Measurements from ENCODE around the gene ZFR.

GRCh38 chr5:32332361-32332760, 112.2 kb downstream of the ZFR start:
- no peak for TF ChIP-seq RAD21 (IDR thresholded peaks at IDR 0.05)
- TF ChIP-seq, protein P1, sequence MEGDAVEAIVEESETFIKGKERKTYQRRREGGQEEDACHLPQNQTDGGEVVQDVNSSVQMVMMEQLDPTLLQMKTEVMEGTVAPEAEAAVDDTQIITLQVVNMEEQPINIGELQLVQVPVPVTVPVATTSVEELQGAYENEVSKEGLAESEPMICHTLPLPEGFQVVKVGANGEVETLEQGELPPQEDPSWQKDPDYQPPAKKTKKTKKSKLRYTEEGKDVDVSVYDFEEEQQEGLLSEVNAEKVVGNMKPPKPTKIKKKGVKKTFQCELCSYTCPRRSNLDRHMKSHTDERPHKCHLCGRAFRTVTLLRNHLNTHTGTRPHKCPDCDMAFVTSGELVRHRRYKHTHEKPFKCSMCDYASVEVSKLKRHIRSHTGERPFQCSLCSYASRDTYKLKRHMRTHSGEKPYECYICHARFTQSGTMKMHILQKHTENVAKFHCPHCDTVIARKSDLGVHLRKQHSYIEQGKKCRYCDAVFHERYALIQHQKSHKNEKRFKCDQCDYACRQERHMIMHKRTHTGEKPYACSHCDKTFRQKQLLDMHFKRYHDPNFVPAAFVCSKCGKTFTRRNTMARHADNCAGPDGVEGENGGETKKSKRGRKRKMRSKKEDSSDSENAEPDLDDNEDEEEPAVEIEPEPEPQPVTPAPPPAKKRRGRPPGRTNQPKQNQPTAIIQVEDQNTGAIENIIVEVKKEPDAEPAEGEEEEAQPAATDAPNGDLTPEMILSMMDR (IDR thresholded peaks at IDR 0.05; ENCODE audit: low read depth, low read length, missing input control) = no peak
